Upper lobe of right lung (tissue), 1 donor: ENCODE results near the gene MAGI2. TPM values are rescaled to one million over a fixed set of nuclear protein-coding genes. Genes with fewer than 3 reads are reported as not detected.

Experiments used
- ATAC-seq: fragments of 200-7000 bp; cut with Tn5 transposase; one replicate; pipeline ENCODE4 v1.9.1; 2020; ENCODE audit warnings: mild to moderate bottlenecking, moderate library complexity
- DNase-seq: peaks from one replicate; pipeline ENCODE4 v3.0.0-alpha.2; 2020
- H3K27ac ChIP-seq: fragments of 200-600 bp; one replicate; pipeline ENCODE4 v1.8.0; 2022
- H3K27me3 ChIP-seq: fragments of 200-600 bp; one replicate; pipeline ENCODE4 v1.8.0; 2022; ENCODE audit warnings: mild to moderate bottlenecking
- H3K36me3 ChIP-seq: fragments of 200-600 bp; one replicate; pipeline ENCODE4 v1.8.0; 2022
- H3K4me1 ChIP-seq: fragments of 200-600 bp; one replicate; pipeline ENCODE4 v1.8.0; 2022
- H3K4me3 ChIP-seq: fragments of 200-600 bp; one replicate; pipeline ENCODE4 v1.8.0; 2022; ENCODE audit warnings: mild to moderate bottlenecking
- H3K9me3 ChIP-seq: fragments of 200-600 bp; one replicate; pipeline ENCODE4 v1.8.0; 2022
- intact Hi-C: fragments of 100-400 bp; cut with DNase I; formaldehyde crosslinking; loops from one replicate; pipeline ENCODE4 v1.11.0; 2022
- total RNA-seq: library from RNA; stranded (reverse); fragmentation: NEBNext Ultra II Directional; extraction: Animal tissue kit (Norgen Biotek cat#: 25700); gene quantifications from one replicate; pipeline ENCODE4 v1.2.1, GENCODE V29; 2021
- TF ChIP-seq, protein P1 (sequence below): fragments of 200-600 bp; IDR thresholded peaks from one replicate; pipeline ENCODE4 v1.8.0; 2022; ENCODE audit warnings: antibody characterized with exemption
- donor health status: DM: no; HTN: yes; CAD: no; lungs with severe emphysema.

MAGI2 gene
- total RNA-seq, 1 donor from 2014 or later: 12.8 TPM

GRCh38 chr7:78164459-78164858, 1289.0 kb downstream of the MAGI2 start:
- no peak overlapping the region for H3K4me3 ChIP-seq
- ATAC-seq: no peak
- no peaks in the 10 kb centered on the region for H3K9me3 ChIP-seq
- no peaks in the 10 kb centered on the region for H3K4me1 ChIP-seq
- TF ChIP-seq, protein P1, sequence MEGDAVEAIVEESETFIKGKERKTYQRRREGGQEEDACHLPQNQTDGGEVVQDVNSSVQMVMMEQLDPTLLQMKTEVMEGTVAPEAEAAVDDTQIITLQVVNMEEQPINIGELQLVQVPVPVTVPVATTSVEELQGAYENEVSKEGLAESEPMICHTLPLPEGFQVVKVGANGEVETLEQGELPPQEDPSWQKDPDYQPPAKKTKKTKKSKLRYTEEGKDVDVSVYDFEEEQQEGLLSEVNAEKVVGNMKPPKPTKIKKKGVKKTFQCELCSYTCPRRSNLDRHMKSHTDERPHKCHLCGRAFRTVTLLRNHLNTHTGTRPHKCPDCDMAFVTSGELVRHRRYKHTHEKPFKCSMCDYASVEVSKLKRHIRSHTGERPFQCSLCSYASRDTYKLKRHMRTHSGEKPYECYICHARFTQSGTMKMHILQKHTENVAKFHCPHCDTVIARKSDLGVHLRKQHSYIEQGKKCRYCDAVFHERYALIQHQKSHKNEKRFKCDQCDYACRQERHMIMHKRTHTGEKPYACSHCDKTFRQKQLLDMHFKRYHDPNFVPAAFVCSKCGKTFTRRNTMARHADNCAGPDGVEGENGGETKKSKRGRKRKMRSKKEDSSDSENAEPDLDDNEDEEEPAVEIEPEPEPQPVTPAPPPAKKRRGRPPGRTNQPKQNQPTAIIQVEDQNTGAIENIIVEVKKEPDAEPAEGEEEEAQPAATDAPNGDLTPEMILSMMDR: no peak
- DNase-seq: no peak
- no peaks in the 10 kb centered on the region for H3K27me3 ChIP-seq
- no peak overlapping the region for H3K27ac ChIP-seq
- H3K36me3 ChIP-seq: no peaks in the 10 kb centered on the region
- intact Hi-C loops: no loop called here

DNA sequence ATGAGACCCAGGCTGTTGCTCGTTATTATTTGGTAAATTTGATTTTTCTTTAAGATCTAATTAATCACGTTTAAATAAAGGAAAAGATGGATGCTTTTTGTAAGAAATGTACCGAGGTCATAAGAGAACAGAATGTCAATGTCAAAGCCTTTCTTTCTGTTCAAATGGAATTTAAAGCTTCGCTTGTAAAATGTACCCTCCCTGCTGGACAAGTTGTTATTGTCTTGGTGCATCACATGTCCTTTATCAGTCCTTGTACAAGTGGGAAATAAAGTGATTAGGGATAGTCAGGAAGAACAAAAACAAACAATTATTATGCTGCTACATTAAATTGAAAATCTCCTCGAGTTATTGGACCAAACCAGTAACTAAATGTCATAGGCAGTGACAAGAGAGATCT, 1291.7 kb downstream of the MAGI2 start:
- Histone ChIP-seq H3K27ac (no peak overlapping the region), H3K4me1 (no peaks in the 10 kb centered on the region), H3K4me3 (no peak overlapping the region), H3K36me3 (no peaks in the 10 kb centered on the region), H3K9me3 (no peaks in the 10 kb centered on the region), H3K27me3 (no peaks in the 10 kb centered on the region)
- intact Hi-C loops: no loop called here
- no peak for DNase-seq
- no peak for ATAC-seq
- TF ChIP-seq, protein P1: no peak

GRCh38 chr7:78159545-78159944, 1293.9 kb downstream of the MAGI2 start:
- TF ChIP-seq, protein P1: no peak
- DNase-seq (no peak), ATAC-seq (no peak)
- no peaks in the 10 kb centered on the region for H3K27me3 ChIP-seq
- no peak overlapping the region for H3K4me3 ChIP-seq
- intact Hi-C loops: no loop called here
- no peaks in the 10 kb centered on the region for H3K4me1 ChIP-seq
- no peak overlapping the region for H3K27ac ChIP-seq
- no peaks in the 10 kb centered on the region for H3K9me3 ChIP-seq
- H3K36me3 ChIP-seq: no peaks in the 10 kb centered on the region

- Histone ChIP-seq H3K4me3 (no peak overlapping the region), H3K27me3 (no peaks in the 10 kb centered on the region), H3K36me3 (no peaks in the 10 kb centered on the region), H3K9me3 (no peaks in the 10 kb centered on the region), H3K4me1 (peaks cover 3% of the 10 kb centered on the region), H3K27ac (no peak overlapping the region)
- ATAC-seq (no peak), DNase-seq (no peak)
- intact Hi-C loops: no loop called here
- TF ChIP-seq, protein P1: no peak
Measured at GRCh38 chr7:78153285-78153684, 1300.2 kb downstream of the MAGI2 start.

- TF ChIP-seq, protein P1: no peak
- intact Hi-C loops: no loop called here
- Histone ChIP-seq H3K9me3 (no peaks in the 10 kb centered on the region), H3K36me3 (no peaks in the 10 kb centered on the region), H3K27ac (no peak overlapping the region), H3K4me1 (peaks cover 3% of the 10 kb centered on the region), H3K4me3 (no peak overlapping the region), H3K27me3 (no peaks in the 10 kb centered on the region)
- no peak for ATAC-seq
- no peak for DNase-seq
Measured at GRCh38 chr7:78151229-78151628, 1302.2 kb downstream of the MAGI2 start.

DNA sequence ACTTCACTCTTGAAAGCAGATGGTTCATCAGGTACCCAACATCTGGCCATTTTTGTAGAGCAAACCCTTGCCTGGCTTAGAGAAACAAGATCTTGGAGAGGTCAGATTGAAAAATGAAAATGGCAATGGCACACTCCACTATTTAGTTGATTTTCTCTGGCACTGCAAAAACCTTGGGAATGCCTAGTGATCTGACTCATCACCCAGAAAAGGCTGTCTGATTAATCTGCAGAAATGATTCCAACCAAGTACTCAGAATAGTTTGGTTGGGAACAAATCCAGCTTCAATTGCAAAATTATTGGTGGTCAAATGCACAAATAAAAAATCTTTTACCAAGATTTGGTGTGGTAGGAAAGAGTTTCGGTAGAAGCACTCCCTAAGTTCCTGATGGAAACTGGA, 1303.7 kb downstream of the MAGI2 start:
- H3K9me3 ChIP-seq: no peaks in the 10 kb centered on the region
- H3K4me1 ChIP-seq: peaks cover 3% of the 10 kb centered on the region
- H3K36me3 ChIP-seq: no peaks in the 10 kb centered on the region
- H3K27ac ChIP-seq: no peak overlapping the region
- DNase-seq (no peak), ATAC-seq (no peak)
- intact Hi-C loops: no loop called here
- no peaks in the 10 kb centered on the region for H3K27me3 ChIP-seq
- no peak overlapping the region for H3K4me3 ChIP-seq
- TF ChIP-seq, protein P1: no peak
